ENCODE data around the gene RC3H2. TPM values are rescaled to one million over a fixed set of nuclear protein-coding genes. Genes with fewer than 3 reads are reported as not detected.

The RC3H2 gene
- total and polyA plus RNA-seq, 2 of the 13 experiments (the other 11 are each of a cell fraction or from before 2014, with no cell fraction given) = 21.0 to 36.4 TPM

GRCh38 chr9:122931226-122932121 is 26.3 kb upstream of the RC3H2 start, which contains the start of gene ZBTB26 (continued):
- TF ChIP-seq PREB (CRISPR knock-in tag; IDR thresholded peaks at IDR 0.05) = 0 out of 2 replicates have a peak, but pooled peaks have one; percentile 18
- TF ChIP-seq CENPT (CRISPR knock-in tag; IDR thresholded peaks at IDR 0.05; ENCODE audit: low read depth) = no peak
- peak; percentile 40; the same call in 1 of the 2 replicates for TF ChIP-seq SNAPC4 (CRISPR knock-in tag; IDR thresholded peaks at IDR 0.05)
- TF ChIP-seq ZNF142 (CRISPR knock-in tag; IDR thresholded peaks at IDR 0.05) = peak; percentile 61; the same call in 1 of the 2 replicates
- peak; percentile 72 for TF ChIP-seq TEAD3 (CRISPR knock-in tag; optimal IDR thresholded peaks at IDR 0.05; ENCODE audit: borderline replicate concordance)
- TF ChIP-seq CBFB (CRISPR knock-in tag; IDR thresholded peaks at IDR 0.05) = no peak; the same call in 1 of the 2 replicates
- 0 out of 2 replicates have a peak, but pooled peaks have one; percentile 73 for TF ChIP-seq YEATS4 (CRISPR knock-in tag; IDR thresholded peaks at IDR 0.05; ENCODE audit: borderline replicate concordance)
- peak; percentile 94; the same call in 1 of the 2 replicates for TF ChIP-seq YEATS2 (CRISPR knock-in tag; IDR thresholded peaks at IDR 0.05; ENCODE audit: borderline replicate concordance)
- peak; percentile 11; the same call in 1 of the 2 replicates for TF ChIP-seq ZMYM3 (CRISPR knock-in tag; IDR thresholded peaks at IDR 0.05)
- 0 out of 2 replicates have a peak, but pooled peaks have one; percentile 72 for TF ChIP-seq FOXM1 (CRISPR knock-in tag; IDR thresholded peaks at IDR 0.05)
- peak in 1 of 2 experiments; percentile 15; a peak in 1 of 4 replicates for TF ChIP-seq ATF4 (CRISPR knock-in tag; IDR thresholded peaks at IDR 0.05)
- TF ChIP-seq ZNF678 (CRISPR knock-in tag; IDR thresholded peaks at IDR 0.05) = no peak
- peak; percentile 11; the same call in 1 of the 2 replicates for TF ChIP-seq CBX5 (CRISPR knock-in tag; IDR thresholded peaks at IDR 0.05; ENCODE audit: borderline replicate concordance)
- TF ChIP-seq ZIK1 (CRISPR knock-in tag; IDR thresholded peaks at IDR 0.05; ENCODE audit: borderline replicate concordance, low read depth) = no peak
